GM18867 (cell line): ENCODE data around the gene ELP4.
"Not testable (repeated sequence)": the region's sequence is repeated elsewhere in the genome, so short reads cannot be mapped to it uniquely, and the experiment has no call there.

Source experiments
- ATAC-seq: cut with Tn5 transposase; IDR thresholded peaks from one replicate; pipeline ENCODE4 v1.9.1; 2021; ENCODE audit warnings: mild to moderate bottlenecking, moderate library complexity; ENCODE audit not compliant: unreplicated experiment

The ELP4 gene, protein sequence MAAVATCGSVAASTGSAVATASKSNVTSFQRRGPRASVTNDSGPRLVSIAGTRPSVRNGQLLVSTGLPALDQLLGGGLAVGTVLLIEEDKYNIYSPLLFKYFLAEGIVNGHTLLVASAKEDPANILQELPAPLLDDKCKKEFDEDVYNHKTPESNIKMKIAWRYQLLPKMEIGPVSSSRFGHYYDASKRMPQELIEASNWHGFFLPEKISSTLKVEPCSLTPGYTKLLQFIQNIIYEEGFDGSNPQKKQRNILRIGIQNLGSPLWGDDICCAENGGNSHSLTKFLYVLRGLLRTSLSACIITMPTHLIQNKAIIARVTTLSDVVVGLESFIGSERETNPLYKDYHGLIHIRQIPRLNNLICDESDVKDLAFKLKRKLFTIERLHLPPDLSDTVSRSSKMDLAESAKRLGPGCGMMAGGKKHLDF

DNA sequence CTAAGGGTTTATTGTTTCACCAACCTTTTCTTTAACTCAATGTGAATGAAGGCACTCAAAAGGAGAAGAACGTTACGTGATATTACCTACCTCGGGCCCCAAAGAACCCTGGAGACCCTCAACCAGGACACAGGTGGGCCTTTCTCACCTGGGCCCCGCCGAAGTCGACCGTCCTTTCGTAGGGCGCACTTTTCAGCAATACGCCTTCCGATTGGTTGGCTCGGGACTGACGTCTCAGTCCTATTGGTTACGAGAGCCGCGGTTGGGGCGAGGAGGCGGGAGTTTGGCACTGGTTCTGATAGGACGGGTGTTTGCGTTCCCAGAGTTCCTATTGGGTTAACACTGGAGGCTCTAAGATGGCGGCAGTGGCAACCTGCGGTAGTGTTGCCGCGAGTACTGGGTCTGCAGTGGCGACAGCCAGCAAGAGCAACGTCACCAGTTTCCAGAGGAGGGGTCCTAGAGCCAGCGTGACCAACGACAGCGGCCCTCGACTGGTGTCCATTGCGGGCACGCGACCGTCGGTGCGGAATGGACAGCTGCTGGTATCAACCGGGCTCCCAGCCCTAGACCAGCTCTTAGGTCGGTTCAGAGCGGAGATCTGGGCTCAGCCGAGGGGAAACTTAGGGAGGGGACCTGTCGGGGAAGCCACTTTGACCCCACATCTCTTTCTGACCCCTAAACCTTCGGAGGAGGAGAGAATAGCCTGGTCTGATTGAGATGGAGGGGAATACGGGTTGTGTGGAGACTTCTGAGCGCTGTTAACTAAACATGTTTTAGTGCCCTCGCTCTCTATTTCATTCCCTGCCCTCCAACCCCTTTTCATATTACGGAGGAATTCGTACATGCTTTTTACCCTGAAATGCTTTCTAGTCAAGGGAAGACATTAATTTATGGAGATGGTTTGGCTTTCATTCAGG lies at the start of gene ELP4, which contains the start of gene IMMP1L:
Gene ELP4 (plus strand): TSS at position 339 of the 917 bp plus-strand sequence. CDS start 18 bp downstream, at position 357.
Gene IMMP1L (minus strand): TSS at position 194 of the 917 bp plus-strand sequence. CDS start 46,346 bp downstream, outside the sequence.
- ATAC-seq = peak; percentile 100

DNA sequence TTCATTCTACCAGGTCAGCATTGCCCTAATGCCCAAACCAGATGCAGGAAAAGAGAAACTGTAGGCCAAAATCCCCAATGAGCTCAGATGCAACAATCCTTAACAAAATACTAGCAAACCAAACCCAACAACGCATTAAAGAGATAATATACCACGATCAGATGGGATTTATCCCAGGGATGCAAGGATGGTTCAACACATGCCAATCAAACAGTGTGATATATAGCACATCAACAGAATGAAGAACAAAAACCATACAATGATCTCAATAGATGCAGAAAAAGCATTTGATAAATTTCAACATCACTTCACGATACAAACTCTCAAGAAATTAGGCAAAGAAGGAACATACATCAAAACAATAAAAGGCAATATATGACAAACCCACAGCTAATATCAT lies 45.1 kb upstream of the ELP4 start:
- ATAC-seq = no peak

DNA sequence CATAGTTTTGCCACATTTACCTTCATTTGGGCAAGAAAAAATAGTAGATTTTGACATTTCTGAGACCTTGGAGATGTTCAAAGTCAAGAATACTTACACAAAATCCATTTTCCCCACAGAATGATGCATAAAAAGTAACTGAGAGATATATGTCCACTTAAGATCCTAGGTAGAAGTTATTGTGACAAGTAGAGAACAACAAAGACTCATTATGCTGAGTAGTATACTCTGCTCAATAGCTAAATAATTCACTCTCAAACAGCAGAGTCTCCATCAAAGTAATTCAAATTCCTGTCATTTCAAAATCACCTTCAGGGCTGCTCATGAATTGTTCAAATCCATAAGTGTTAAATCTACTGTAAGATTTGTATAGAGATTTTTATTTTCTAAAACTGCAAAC lies 35.5 kb upstream of the ELP4 start:
- ATAC-seq = no peak

DNA sequence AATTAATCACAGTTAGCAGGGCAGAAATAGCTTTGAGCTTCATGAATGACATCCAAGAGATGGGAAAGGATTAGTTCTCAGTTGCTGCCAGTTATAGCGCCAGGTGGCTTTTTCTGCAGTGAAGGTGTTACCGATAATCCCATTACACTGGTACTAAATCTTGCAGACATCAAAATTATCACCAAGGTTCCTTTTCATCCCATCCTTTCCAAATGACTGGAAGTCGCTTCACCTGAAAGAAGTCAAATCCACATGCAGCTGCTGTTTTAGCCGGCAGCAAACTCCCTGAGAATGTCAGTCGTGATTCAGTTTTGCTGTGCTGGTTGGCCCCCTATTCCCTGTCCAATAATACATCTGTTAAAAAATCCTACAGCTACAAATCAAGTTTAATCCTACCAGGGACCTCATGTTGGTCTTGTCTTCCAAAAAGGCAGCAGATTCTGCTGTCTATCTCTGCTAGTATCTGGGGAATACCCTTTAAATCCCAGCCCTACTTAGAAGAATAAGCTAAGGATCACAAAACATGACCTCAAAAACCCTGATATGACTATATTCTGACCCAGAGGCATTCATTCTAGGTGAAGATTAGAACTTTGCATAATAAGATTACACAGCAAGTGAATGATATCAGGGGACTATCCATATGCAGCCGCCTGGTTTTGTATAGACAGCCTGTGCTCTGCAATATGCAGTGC lies 31.9 kb upstream of the ELP4 start:
- ATAC-seq = no peak

DNA sequence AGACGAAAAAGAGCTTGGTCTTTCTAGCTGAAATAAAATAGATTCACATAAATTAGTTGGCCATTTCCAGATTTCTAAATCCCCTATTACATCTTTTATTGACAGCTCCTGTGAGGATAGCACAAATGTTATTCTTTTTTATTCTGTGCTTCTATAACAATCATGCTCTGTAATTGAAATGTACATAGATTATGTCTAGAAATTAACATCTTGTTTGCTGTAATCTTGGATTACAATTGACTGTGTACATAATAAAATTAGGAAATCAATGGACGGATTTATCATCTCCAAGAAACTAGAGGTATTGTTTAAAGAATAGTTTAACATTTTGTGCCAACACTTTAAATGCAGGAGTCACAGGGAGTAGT lies 31.4 kb upstream of the ELP4 start:
- ATAC-seq = no peak

DNA sequence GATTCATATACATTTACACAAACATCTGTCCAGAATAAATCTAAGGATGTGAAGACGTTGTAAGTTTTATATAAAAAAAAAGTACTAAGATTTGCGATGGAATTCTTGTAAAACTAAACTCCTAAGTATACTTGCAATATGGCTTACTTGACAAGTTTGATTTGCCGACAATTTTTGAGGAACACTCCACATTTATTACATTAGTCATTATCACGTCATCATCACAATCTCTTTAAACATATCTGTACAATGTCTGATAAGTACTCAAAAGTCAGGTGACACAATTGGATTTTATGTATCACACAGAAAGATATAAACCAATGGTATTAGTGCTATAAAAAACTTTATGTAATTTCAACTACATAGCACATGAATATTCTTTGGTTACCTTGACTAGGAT lies 30.5 kb upstream of the ELP4 start:
- no peak for ATAC-seq

DNA sequence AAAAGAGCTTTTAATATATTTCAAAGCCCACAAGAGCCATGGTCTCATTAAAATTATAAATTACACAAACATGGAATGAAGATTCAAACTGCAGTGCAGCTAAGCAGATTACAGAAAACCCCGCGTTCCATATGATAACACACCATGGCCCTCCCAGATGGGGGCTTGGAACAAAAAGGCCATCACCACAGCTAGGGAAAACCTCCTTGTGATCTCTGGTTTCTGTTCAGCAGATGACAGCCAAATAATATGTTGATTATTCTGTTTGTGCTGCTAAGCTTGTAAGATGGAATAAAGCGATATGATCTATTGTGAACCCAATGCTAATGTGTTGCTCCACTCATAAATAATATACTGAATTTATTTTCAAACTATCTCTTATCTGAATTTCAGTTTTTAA lies 28.6 kb upstream of the ELP4 start:
- no peak for ATAC-seq

DNA sequence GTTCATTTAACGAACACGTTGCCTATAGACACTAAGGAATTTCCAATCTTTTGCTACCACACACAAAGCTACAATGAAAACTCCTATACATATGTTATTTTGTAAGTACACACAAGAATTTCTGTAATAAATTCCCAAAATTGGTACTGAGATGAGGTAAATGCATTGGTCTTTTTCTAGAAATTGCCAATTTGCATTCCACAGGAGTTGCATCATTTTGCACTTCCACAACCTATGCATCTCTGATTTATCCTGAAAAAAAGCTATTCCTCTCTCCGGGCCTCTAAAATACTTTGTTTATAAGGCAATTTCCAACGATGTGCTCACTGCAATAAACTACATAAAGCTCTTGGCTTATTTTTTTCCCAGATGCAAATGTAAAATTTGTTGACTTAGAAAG lies 25.1 kb upstream of the ELP4 start:
- ATAC-seq = no peak

DNA sequence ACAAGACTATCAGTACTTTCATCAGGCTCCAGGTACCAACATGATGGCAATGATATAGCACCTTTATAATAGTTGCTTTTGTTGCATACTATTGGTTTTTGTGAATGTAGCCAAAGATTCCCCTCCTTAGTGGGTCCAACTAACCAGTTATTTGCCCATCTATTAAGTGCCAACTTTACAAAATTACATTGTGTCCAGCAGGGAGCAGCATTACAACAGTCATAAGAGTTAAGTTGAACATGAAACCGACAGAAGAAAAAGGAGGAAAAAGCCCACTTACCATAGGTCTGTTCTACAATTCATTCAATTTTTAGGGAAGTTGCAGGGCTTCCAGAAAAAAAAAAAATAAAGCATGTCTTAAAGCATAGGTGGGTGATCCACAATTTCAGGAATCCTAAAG lies 21.7 kb upstream of the ELP4 start:
- ATAC-seq = no peak

DNA sequence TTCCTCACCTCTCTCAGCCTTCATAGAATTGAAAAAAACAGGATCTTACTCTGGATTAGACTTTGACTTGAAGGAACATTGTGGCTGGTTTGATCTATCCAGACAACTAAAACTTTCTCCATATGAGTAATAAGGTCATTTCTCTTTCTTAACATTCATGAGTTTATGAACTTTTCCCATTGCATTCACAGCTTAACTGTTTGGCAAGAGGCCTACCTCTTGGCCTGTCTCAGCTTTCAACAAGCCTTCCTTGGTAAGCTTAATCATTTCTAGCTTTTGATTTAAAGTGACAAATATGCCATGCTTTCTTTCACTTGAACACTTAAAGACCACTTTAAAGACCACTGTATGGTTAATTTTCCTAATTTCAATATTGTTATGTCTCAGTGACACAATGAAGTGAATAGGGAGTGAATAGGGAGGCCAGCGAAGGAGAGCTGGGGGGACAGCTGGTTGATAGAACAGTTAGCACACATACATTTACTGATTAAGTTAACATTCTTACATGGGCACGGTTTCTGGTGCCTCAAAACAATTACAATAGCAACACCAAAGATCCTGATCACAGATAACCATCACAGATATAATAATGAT lies 17.1 kb upstream of the ELP4 start:
- ATAC-seq = no peak

DNA sequence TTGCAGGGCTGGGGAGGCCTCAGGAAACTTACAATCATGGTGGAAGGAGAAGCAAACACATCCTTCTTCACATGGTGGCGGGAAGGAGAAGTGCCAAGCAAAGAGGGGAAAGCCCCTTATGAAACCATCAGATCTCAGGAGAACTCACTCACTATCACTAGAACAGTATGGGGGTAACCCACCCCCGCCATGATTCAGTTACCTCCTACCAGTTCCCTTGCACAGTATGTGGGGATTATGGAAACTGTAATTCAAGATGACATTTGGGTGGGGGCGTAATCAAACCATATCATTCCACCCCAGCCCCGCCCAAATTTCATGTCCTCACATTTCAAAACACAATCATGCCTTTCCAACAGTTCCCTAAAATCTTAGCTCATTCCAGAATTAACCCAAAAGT lies 16.3 kb upstream of the ELP4 start:
- ATAC-seq = no peak

DNA sequence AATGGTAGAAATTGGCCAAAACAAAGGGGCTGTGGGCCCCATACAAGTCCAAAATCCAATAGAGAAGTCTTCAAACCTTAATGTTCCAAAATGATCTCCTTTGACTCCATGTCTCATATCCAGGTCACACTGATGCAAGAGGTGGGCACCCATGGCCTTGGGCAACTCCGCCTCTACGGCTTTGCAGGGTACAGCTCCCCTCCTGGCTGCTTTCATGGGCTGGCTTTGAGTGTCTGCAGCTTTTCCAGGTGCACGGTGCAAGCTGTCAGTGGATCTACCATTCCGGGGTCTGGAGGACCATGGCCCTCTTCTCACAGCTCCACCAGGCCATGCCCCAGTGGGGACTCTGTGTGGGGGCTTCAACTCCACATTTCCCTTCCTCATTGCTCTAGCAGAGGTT lies 15.8 kb upstream of the ELP4 start:
- not testable (repeated sequence) for ATAC-seq

DNA sequence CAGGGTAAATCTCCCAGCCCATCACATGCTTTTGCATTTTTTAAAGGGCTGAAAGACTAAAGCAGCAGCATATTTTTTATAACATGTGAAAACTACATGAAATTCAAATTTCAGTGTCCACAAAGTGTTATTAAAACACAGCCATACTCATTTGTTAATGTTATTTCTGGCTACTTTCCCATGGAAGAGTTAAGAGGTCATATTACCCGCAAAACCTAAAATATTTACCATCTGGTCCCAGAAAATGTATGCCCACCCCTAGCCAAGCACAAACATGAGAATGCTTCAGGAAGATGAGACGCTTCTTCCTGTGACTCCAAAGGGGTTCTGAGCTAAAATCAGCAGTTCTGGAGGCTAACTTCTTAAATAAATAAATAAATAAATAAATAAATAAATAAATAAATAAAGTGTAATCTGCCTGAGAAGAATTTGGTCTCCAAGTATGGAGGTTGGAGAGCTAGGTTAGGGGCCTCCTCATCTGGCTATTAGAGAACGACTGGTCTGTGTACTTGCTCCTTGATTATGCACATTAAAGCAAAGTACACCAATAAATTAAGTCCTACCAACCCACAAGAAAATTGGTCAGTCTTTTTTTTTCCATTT lies 9.9 kb upstream of the ELP4 start:
- ATAC-seq = no peak

DNA sequence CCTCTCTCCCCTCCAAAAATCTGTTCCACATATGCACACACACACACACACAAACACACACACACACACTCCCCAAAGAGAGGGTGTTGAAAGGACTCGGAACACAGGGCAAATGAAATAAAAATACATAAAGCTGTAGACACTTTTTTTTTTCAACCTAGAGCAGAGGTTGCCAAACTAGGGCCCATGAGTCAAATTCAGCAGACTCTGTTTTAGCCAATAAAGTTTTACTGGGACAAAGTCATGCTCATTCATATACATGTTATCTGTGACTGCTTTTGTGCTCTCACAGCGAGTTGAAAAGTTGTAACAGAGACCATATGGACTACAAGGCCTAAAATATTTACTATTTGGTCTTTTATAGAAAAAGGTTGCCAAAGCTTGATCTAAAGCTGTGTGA lies 9.0 kb upstream of the ELP4 start:
- no peak for ATAC-seq

DNA sequence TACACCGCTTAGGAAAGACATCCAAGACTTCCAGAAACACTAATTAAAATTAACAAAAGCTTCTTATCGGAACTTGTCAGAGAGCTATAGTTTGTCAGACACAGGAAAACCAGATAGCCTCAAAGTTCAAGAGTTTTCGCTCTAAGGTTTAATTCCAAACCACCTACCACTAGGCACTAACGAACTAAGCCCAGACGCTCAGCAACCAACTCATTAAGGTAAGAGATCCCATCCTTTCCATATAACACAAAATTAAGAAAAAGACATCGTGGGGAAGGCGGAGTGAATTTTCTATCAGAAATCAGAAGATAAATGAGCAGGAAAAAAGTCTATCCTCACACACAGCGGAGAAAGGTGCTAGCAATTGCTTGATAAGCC lies 527 bp upstream of the ELP4 start:
- ATAC-seq = peak; percentile 3

DNA sequence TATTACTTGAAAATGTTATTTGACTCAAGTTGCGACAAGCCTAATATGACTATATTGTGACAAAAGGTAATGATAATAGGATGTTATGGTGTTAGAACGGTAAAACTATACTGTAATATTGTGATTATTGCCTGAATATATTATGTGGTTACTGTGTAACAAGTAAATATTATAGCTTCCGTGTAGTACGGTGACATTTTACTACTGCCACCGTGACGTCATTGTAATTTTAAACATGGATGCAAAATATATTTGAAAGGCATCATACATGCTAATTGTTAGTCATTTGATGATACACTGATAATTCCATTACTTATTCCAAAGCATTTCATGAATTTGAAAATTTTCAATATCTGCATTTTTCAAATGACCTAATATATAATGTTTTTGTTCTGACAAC lies 2.5 kb downstream of the ELP4 start:
- no peak for ATAC-seq

DNA sequence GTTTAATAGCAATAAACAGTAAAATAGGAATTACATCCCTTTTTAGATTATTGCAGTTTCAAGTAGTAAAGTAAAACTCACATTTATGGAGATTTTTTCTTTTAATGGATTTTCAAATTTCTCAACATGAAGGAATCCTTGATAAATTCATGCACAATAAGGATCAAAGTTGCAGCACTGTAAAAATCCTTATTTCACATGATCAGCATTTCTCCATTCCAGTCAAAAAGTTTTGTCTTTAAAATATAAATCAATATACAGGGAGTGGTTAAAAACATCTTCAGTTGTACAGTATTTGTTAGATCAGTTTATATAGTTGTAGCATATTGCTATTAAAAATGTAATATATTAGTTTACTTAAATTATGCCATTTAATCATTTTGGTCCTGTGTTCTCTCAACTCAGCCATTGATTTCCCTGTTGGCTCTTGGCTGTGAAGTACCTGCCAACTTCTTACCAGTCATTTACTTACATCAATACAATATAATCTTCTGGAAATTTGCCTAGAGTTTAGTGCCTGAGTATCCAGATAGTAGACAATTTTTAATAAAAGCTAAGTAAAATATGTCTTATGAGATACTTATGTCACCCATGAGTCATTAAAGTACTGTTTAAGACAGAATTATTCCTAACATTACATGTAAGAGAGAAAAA lies 12.1 kb downstream of the ELP4 start:
- no peak for ATAC-seq

DNA sequence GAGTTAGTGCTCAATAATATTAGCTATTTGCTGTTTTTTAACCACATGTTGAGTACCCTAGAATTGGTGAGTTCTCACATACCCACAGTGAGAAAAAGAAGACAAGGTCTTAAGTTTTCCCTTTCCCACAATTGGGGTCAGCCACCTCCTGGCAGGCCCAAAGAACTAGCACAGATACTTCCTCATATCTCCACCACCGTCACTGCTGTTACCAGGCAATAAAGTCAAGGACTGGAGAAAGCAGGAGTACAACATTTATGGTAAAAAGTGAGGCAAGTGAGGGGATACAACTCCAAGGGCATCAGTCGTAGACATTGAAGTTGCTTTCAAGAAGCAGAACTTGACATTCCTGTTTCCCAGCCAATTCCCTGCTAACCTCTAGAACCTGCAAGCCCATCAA lies 19.6 kb downstream of the ELP4 start:
- no peak for ATAC-seq

DNA sequence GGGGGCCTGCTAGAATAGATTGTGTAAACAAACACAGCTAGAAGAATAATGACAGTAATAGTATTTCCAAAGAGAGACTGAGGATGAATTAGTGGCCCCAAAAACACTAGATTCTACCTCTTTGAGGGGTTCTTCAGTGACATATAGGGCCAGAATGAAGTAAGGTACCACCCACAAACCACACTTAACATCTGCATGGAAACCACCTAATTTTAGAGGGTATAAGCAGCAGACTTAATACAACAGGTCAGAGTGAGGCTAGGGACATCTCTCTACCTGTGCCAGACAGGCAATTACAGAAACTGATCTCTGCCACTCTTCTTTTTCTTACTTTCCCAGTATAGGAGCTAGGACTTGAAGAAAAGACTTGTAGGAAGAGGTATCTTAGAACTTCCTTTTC lies 20.1 kb downstream of the ELP4 start:
- ATAC-seq = no peak

DNA sequence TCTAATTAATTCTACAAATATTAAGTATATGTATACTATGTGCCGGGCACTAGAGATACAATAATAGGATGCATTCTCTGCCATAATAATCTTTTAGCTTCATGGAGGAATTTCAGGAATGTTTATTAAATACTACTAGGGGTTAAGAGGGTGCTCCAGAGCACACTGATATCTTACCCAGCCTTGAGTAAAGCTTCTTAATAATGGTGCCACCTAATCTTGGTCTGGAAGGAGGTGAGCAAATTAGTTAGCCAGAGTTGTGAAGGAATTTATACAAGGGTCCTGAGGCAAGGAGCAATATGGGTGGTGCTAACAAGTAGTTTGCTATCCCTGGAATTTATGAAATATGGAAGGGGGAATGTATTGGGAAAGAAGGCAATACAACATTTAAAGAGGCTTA lies 21.7 kb downstream of the ELP4 start:
- no peak for ATAC-seq
